ENCODE data around the gene OR2T3.
"Not testable (repeated sequence)": the region's sequence is repeated elsewhere in the genome, so short reads cannot be mapped to it uniquely, and the experiment has no call there.

DNA sequence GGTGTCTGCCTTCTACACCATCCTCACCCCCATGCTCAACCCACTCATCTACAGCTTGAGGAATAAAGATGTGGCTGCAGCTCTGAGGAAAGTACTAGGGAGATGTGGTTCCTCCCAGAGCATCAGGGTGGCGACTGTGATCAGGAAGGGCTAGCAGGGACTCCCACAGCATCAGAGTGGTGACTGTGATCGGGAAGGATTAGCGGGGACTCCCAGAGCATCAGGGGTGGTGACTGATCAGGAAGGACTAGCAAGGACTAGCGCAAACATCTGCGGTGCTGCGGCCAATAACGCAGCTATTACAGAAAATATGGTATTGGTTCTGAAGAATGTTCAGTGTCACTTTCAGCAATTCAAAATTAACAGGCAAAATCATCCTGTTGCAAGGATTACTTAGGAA is 19.5 kb upstream of the OR2T3 start:
- TF ChIP-seq, protein P1, sequence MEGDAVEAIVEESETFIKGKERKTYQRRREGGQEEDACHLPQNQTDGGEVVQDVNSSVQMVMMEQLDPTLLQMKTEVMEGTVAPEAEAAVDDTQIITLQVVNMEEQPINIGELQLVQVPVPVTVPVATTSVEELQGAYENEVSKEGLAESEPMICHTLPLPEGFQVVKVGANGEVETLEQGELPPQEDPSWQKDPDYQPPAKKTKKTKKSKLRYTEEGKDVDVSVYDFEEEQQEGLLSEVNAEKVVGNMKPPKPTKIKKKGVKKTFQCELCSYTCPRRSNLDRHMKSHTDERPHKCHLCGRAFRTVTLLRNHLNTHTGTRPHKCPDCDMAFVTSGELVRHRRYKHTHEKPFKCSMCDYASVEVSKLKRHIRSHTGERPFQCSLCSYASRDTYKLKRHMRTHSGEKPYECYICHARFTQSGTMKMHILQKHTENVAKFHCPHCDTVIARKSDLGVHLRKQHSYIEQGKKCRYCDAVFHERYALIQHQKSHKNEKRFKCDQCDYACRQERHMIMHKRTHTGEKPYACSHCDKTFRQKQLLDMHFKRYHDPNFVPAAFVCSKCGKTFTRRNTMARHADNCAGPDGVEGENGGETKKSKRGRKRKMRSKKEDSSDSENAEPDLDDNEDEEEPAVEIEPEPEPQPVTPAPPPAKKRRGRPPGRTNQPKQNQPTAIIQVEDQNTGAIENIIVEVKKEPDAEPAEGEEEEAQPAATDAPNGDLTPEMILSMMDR (IDR thresholded peaks at IDR 0.05): not testable (repeated sequence)
- TF ChIP-seq POLR2A (IDR thresholded peaks at IDR 0.05): not testable (repeated sequence)

Measured in Peyer's patch (tissue), 4 donors.